Measurements from ENCODE around the gene TDRD10.

The TDRD10 gene

DNA sequence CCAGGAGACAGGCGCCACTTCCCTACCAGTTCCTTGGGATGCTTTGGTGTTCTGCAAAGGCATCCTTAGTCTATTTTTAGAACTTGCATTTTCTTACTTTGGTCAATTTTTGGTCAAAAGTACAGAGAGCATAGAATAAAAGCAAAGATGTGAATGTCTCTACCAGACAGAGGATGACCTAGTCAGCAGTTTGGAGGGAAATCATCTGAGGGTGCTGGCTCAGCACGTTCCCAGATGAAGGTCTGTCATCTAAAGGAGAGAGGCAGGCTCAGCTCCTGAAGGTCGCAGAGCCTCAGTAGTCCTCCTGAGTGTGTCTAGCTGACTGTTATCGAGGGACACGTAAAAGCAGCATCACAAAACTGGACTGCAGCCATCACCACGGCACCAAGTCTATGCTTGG lies 80.9 kb downstream of the TDRD10 start:
- TF ChIP-seq CTCF (IDR thresholded peaks at IDR 0.05; ENCODE audit: low read depth, low read length), result no peak
- no peak for DNase-seq (ENCODE audit: extremely low read depth, low read depth)

DNA sequence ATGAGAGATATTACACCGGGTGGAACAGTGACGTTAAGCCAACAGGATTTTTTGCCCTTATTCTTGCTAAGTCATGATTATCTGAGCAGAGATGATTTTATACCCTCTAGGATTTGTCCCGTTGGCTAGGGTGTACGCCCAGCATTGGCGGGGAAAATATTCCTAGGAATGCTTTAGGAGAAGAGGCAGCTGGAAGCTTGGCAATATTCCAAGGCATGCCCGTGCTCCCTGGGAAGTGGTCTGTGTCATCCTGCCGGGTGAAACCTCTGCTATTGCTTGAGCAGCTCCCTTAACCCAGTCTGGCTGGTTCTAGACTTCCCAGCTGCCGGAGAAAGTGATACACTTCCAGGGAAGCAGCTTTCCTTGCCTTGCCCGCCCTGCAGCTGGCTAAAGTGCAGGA lies 81.8 kb downstream of the TDRD10 start:
- no peak for TF ChIP-seq CTCF (IDR thresholded peaks at IDR 0.05; ENCODE audit: low read depth, low read length)
- DNase-seq (ENCODE audit: extremely low read depth, low read depth), result no peak

DNA sequence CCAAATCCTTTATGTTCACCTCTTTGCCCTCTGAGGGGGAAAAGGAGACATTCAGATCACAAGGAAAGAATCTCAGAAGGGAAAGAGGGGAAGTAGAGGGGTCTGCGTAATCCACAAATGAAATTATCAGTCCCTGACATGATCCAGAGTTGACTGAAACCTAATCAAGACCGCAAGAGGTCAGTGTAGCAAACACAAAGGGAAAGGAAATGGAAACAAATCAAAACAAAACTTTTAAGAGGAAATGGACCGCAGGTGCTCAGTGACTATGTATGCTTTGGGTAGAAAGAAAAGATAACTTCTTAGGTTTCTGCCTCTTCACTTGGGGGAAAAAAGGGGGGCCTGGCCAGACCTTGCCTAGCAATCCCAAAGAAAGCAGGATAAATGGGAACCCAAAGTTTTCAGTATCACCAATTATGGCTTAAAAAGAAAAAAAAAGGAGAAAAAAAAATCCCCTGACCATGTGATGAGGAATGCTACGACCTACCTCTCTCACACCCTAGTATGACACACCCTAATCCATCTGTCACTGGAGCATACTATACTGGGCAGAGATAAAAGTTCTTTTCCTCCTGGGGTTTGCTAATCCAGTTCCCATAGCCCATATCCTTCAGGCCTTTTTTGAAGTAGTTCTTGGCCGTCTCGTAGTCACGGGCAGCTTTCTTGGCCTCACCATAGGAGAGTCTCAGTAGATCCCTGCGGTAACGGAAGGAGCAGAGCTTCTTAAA lies 82.4 kb downstream of the TDRD10 start:
- no peak for TF ChIP-seq CTCF (IDR thresholded peaks at IDR 0.05; ENCODE audit: low read depth, low read length)
- no peak for DNase-seq (ENCODE audit: extremely low read depth, low read depth)

DNA sequence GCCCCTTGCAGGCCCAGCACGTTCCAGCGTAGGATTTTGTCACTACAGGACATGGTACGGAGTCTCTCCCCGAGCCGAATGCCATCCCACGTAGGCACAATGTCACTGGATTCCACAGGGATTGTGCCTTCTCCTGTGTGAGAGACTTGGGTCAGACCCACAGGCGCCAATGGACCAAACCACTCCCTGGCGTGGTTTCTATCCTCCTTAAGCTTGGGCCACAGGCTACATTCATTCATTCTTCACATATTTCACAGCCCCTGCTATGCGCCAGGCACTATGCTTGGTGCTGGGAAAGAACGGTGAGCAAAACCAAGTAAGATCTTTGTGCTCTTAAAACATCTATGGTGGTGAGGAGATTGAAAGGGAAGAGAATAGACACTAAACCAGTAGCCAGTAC lies 84.2 kb downstream of the TDRD10 start:
- DNase-seq (ENCODE audit: extremely low read depth, low read depth), result no peak
- TF ChIP-seq CTCF (IDR thresholded peaks at IDR 0.05; ENCODE audit: low read depth, low read length), result no peak

DNA sequence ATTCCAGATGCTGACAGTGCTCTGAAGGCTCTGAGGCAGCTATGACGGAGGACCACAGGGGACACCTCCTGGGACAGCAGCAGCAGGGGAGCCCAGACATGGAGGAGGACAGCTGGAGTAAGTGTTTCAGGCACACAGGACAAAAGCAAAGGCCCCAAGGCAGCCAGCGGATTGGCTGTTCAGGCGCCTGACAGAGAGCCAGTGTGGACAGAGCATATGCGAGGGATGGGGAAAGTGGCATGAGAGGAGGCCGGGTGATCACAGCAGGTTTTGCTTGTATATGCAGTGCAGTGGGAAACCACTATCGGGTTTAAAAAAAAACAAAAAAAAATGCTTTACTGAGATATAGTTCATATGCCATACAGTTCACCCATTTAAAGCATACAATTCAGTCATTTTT lies 84.6 kb downstream of the TDRD10 start:
- DNase-seq (ENCODE audit: extremely low read depth, low read depth), result no peak
- no peak for TF ChIP-seq CTCF (IDR thresholded peaks at IDR 0.05; ENCODE audit: low read depth, low read length)

GRCh38 chr1:154589780-154590179 lies 87.8 kb downstream of the TDRD10 start:
- no peak for DNase-seq (ENCODE audit: extremely low read depth, low read depth)
- no peak for TF ChIP-seq CTCF (IDR thresholded peaks at IDR 0.05; ENCODE audit: low read depth, low read length)

DNA sequence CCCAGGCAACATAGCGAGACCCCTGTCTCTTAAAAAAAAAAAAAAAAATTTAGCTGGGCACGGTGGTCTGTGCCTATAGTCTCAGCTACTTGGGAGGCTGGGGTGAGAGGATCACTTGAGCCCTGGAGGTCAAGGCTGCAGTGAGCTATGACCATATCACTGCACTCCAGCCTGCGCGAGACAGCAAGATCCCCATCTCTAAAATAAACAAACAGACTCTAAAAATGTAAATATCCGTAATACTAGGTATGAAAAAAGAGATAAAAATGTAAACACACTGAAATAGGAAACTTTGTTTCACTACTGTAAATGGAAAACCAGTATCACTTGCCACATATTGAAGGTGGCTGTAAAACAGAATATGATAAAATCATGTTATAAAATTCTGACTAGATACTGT lies 88.7 kb downstream of the TDRD10 start:
- no peak for DNase-seq (ENCODE audit: extremely low read depth, low read depth)
- no peak for TF ChIP-seq CTCF (IDR thresholded peaks at IDR 0.05; ENCODE audit: low read depth, low read length)

All from AG09319 (cell line).